GM12892 (cell line): ENCODE results near the gene KCNMB2.

ENCODE experiments used
- POLR2A ChIP-seq: IDR thresholded peaks from 2 replicates; pipeline ENCODE4 v1.6.1; 2011; ENCODE audit warnings: low read depth, low read length, control low read depth
- POLR2AphosphoS5 ChIP-seq: IDR thresholded peaks from 2 replicates; pipeline ENCODE4 v1.6.1; 2011; ENCODE audit warnings: low read depth, low read length, control low read depth

DNA sequence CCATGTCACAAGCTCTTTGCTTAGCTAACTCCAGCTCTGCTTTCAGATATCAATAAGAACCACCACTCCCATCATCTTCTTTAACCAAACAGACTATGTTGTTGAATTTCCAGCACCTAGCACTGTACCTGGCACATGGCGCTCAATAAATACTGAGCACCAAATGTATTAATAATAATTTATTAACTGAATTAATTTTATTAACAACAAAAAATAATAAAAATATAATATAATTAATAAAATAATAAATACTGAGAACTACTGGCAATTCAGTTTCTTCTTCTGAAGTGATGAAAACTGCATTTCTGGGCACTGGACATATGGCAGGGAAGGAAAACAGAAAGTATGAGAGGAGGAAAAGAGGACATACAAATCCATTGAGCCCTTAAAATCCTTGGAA lies 271.5 kb downstream of the KCNMB2 start:
- TF ChIP-seq POLR2A (no peak), POLR2AphosphoS5 (no peak)
